ENCODE measurements around the gene FHL1. TPM values are rescaled to one million over a fixed set of nuclear protein-coding genes. Genes with fewer than 3 reads are reported as not detected.

FHL1 gene
- polyA plus RNA-seq, 3 donors: 0.75 to 4.0 (median 0.98) TPM

DNA sequence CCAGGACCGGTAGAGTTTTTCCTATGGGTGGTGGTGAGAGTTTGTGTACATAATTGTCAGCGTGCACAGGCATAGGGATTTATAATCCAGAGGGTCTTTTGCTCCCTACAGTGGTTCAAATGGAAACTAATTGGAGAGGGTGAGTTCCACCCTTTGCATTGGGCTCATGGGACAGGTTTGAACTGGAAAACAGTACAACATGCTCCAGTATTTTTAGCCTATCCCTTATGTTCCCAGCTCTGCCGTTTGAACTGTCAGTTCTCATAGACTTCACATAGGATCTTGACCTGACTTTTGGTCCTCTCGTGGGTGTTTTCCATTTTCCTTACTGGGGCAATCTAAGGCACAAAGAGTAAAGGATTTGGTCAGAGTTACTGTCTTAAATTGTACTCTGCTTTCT, 31.8 kb downstream of the FHL1 start:
- no peak overlapping the region for H3K27ac ChIP-seq (ENCODE audit: low read depth in 1 of 2, low read length in 2 of 2)
- peaks cover 5% of the 10 kb centered on the region for H3K4me1 Mint-ChIP-seq
- no peak overlapping the region for H3K4me3 ChIP-seq (replicated peaks in 1 of 3; ENCODE audit: low read depth in 2 of 3, low read length in 3 of 3)
- intact Hi-C loops (cut with micrococcal nuclease): no loop called here
- H3K27me3 ChIP-seq (ENCODE audit: control insufficient read depth in 2 of 2, insufficient read depth in 2 of 2, low read length in 2 of 2): no peaks in the 10 kb centered on the region
- H3K4me3 Mint-ChIP-seq: no peak overlapping the region
- H4K20me1 ChIP-seq (ENCODE audit: insufficient read depth, low read length): no peaks in the 10 kb centered on the region
- no peak overlapping the region for H3K9ac ChIP-seq (ENCODE audit: insufficient read depth, low read length, poor library complexity, severe bottlenecking)
- H3K27me3 Mint-ChIP-seq (ENCODE audit: low read depth in 3 of 3): peaks cover 0 to under 1% (median 0%) of the 10 kb centered on the region in 3 donors
- H3K9me3 Mint-ChIP-seq: no peaks in the 10 kb centered on the region
- H3K27ac Mint-ChIP-seq: no peak overlapping the region
- no peaks in the 10 kb centered on the region for H3K9me3 ChIP-seq (replicated peaks in 1 of 2; ENCODE audit: control insufficient read depth in 1 of 2, insufficient read depth in 1 of 2, low read length in 2 of 2)
- H3K36me3 Mint-ChIP-seq: no peaks in the 10 kb centered on the region
- H2AFZ ChIP-seq (ENCODE audit: insufficient read depth, low read depth, low read length, poor library complexity, severe bottlenecking): no peak overlapping the region
- TF ChIP-seq CTCF (IDR thresholded peaks at IDR 0.05): no peak
- H3K4me2 ChIP-seq (replicated peaks; ENCODE audit: extremely low read depth, low read length, poor library complexity, severe bottlenecking): no peak overlapping the region
- WGBS (ENCODE audit: insufficient coverage): no CpG with 5 or more reads among the region's 4 CpGs
- H3K4me1 ChIP-seq (ENCODE audit: control insufficient read depth in 1 of 2, insufficient read depth in 2 of 2, low read length in 2 of 2): no peaks in the 10 kb centered on the region
- no peaks in the 10 kb centered on the region for H3K36me3 ChIP-seq (replicated peaks in 1 of 2; ENCODE audit: control insufficient read depth in 1 of 2, insufficient read depth in 2 of 2, low read length in 2 of 2)
- no peak for DNase-seq
- H3K79me2 ChIP-seq (ENCODE audit: insufficient read depth, low read length): no peaks in the 10 kb centered on the region

DNA sequence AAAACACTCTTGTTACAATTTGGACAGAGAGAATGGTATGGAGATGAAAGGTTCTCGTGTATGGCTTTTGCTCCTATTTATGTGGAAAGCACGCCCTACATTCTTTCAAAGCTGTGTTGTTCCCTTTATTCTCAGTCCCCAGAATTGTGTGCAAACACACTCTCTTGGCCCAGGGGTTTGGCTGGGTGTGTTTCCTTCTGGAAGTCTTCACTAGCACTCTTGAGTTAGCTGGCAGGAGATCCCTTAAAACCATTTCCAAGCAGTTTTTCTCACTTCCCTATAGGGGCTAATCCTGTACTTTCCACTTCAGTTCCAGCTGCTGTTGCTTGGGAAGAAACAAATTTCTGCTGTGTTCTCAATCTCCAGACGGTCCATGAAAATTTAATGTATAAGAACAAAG, 35.1 kb downstream of the FHL1 start:
- peaks cover 5% of the 10 kb centered on the region for H3K4me1 Mint-ChIP-seq
- no peaks in the 10 kb centered on the region for H3K9me3 Mint-ChIP-seq
- H4K20me1 ChIP-seq (ENCODE audit: insufficient read depth, low read length): no peaks in the 10 kb centered on the region
- no peak for TF ChIP-seq CTCF (IDR thresholded peaks at IDR 0.05)
- no peak overlapping the region for H3K9ac ChIP-seq (ENCODE audit: insufficient read depth, low read length, poor library complexity, severe bottlenecking)
- no peak overlapping the region for H3K4me3 ChIP-seq (replicated peaks in 1 of 3; ENCODE audit: low read depth in 2 of 3, low read length in 3 of 3)
- no peaks in the 10 kb centered on the region for H3K79me2 ChIP-seq (ENCODE audit: insufficient read depth, low read length)
- DNase-seq: no peak
- H3K9me3 ChIP-seq (replicated peaks in 1 of 2; ENCODE audit: control insufficient read depth in 1 of 2, insufficient read depth in 1 of 2, low read length in 2 of 2): no peaks in the 10 kb centered on the region
- no peak overlapping the region for H3K4me3 Mint-ChIP-seq
- H3K27me3 ChIP-seq (ENCODE audit: control insufficient read depth in 2 of 2, insufficient read depth in 2 of 2, low read length in 2 of 2): no peaks in the 10 kb centered on the region
- H3K36me3 ChIP-seq (replicated peaks in 1 of 2; ENCODE audit: control insufficient read depth in 1 of 2, insufficient read depth in 2 of 2, low read length in 2 of 2): no peaks in the 10 kb centered on the region
- H3K27me3 Mint-ChIP-seq (ENCODE audit: low read depth in 3 of 3): peaks cover 0 to 4% (median 0%) of the 10 kb centered on the region in 3 donors
- H3K36me3 Mint-ChIP-seq: no peaks in the 10 kb centered on the region
- 100% methylated on average over 1 of the region's 3 CpGs for WGBS (ENCODE audit: insufficient coverage)
- no peak overlapping the region for H3K4me2 ChIP-seq (replicated peaks; ENCODE audit: extremely low read depth, low read length, poor library complexity, severe bottlenecking)
- no peak overlapping the region for H3K27ac ChIP-seq (ENCODE audit: low read depth in 1 of 2, low read length in 2 of 2)
- H2AFZ ChIP-seq (ENCODE audit: insufficient read depth, low read depth, low read length, poor library complexity, severe bottlenecking): no peak overlapping the region
- intact Hi-C loops (cut with micrococcal nuclease): no loop called here
- H3K4me1 ChIP-seq (ENCODE audit: control insufficient read depth in 1 of 2, insufficient read depth in 2 of 2, low read length in 2 of 2): no peaks in the 10 kb centered on the region
- H3K27ac Mint-ChIP-seq: no peak overlapping the region

All from CD14-positive monocyte (primary cell).